ENCODE results near the gene CCDC88A. TPM values are rescaled to one million over a fixed set of nuclear protein-coding genes. Genes with fewer than 3 reads are reported as not detected.
"Not testable (repeated sequence)": the region's sequence is repeated elsewhere in the genome, so short reads cannot be mapped to it uniquely, and the experiment has no call there.

CCDC88A gene
- total and polyA plus RNA-seq, 9 donors: 48.7 to 76.6 (median 62.4) TPM

DNA sequence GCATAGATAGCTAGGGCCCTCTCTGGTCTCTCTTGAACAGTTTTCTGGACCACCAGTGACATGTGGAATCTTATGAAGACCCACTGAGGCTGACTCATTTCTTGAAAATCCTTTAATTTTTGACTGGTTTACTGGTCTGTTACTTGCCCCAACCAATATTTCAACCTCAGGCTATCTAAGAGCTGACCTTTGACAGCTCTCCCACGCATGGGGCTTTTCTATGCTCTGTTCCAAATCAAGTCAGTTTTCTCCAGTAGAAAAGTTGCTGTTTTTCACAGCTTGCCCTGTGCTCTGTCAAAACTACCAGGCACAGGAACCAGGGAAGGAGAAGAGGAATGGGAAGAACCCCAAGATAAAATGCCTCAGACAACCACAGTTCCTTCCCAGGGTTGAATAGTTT lies 104.7 kb downstream of the CCDC88A start:
- peaks cover 39% of the 10 kb centered on the region for H3K36me3 ChIP-seq (ENCODE audit: control insufficient read depth, insufficient read depth, low read length)
- DNase-seq: no peak
- H3K4me3 ChIP-seq (ENCODE audit: low read length): no peak overlapping the region
- no peaks in the 10 kb centered on the region for H3K9me3 ChIP-seq (replicated peaks; ENCODE audit: control insufficient read depth, low read depth, low read length)
- H3K4me1 ChIP-seq (ENCODE audit: control insufficient read depth, insufficient read depth, low read length): no peaks in the 10 kb centered on the region
- no peak overlapping the region for H3K27ac ChIP-seq (ENCODE audit: low read length)
- no peaks in the 10 kb centered on the region for H3K27me3 ChIP-seq (ENCODE audit: control insufficient read depth, insufficient read depth, low read length)
- WGBS (ENCODE audit: insufficient coverage): no CpG with 5 or more reads among the region's 1 CpG

DNA sequence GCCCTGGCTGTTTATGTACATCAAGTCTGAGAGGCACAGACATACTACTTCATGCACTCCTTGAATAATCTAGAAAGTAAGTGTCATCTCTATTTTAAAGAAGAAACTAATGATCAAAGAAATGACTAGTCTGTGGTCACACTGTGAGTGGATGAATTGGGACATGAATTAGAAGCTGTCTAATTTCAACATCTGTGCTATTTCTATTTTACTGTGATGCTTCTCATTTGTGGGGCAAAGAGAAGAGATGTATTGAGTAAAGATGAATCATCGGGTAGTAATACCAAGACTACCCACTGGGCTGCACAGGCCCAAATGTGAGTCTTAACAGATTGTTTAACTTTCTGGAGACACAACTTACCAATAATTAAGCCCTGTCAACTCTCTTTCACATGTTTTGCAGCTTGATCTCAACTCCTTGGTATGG lies 108.2 kb downstream of the CCDC88A start:
- Histone ChIP-seq H3K4me3 (ENCODE audit: low read length) (no peak overlapping the region), H3K4me1 (ENCODE audit: control insufficient read depth, insufficient read depth, low read length) (no peaks in the 10 kb centered on the region), H3K27me3 (ENCODE audit: control insufficient read depth, insufficient read depth, low read length) (no peaks in the 10 kb centered on the region), H3K9me3 (replicated peaks; ENCODE audit: control insufficient read depth, low read depth, low read length) (no peaks in the 10 kb centered on the region), H3K36me3 (ENCODE audit: control insufficient read depth, insufficient read depth, low read length) (peaks cover 37% of the 10 kb centered on the region), H3K27ac (ENCODE audit: low read length) (no peak overlapping the region)
- DNase-seq: no peak
- no CpG with 5 or more reads among the region's 1 CpG for WGBS (ENCODE audit: insufficient coverage)

DNA sequence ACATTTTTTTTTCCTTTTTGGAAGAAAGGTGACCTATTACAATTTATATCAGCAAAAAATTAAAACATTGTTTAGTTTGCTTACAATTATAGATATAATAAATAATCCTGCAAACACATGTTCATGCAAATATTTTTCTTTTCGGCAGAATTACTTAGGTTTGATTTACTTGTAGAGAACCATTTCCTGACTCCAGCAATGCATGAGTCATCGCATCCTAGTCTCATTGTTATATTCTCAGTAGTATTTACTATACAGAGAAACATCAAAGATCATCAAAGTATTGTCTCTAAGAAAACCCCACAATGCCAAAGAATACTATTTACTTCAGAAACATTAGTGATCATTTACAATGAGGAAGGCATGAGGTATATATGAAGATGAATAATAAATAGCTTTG lies 110.2 kb downstream of the CCDC88A start:
- no CpG with 5 or more reads among the region's 2 CpGs for WGBS (ENCODE audit: insufficient coverage)
- DNase-seq: peak; percentile 8
- Histone ChIP-seq H3K27ac (ENCODE audit: low read length) (no peak overlapping the region), H3K4me3 (ENCODE audit: low read length) (no peak overlapping the region), H3K27me3 (ENCODE audit: control insufficient read depth, insufficient read depth, low read length) (no peaks in the 10 kb centered on the region), H3K4me1 (ENCODE audit: control insufficient read depth, insufficient read depth, low read length) (no peaks in the 10 kb centered on the region), H3K36me3 (ENCODE audit: control insufficient read depth, insufficient read depth, low read length) (peaks cover 32% of the 10 kb centered on the region), H3K9me3 (replicated peaks; ENCODE audit: control insufficient read depth, low read depth, low read length) (no peaks in the 10 kb centered on the region)

DNA sequence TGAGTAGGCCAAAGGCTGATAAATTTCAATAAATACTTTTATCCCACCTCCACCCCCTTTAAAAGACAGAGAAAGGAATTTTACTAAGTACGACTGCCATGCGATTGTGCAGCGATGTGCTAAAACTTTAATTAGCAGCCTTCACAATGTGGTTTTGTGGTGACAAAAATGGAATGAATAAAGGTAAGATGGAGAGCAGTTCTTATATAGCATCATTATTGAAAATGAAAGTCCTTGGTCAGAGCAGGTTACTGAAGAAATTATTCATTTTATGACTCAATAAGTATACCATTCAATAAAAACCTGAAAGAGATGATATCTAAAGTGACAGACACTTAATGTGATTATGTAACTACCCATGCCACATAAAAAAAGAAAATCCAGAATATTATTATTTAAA lies 117.4 kb downstream of the CCDC88A start:
- no peak for DNase-seq
- no peak overlapping the region for H3K27ac ChIP-seq (ENCODE audit: low read length)
- H3K4me1 ChIP-seq (ENCODE audit: control insufficient read depth, insufficient read depth, low read length): no peaks in the 10 kb centered on the region
- no peaks in the 10 kb centered on the region for H3K9me3 ChIP-seq (replicated peaks; ENCODE audit: control insufficient read depth, low read depth, low read length)
- peaks cover 15% of the 10 kb centered on the region for H3K36me3 ChIP-seq (ENCODE audit: control insufficient read depth, insufficient read depth, low read length)
- H3K27me3 ChIP-seq (ENCODE audit: control insufficient read depth, insufficient read depth, low read length): no peaks in the 10 kb centered on the region
- no CpG with 5 or more reads among the region's 3 CpGs for WGBS (ENCODE audit: insufficient coverage)
- H3K4me3 ChIP-seq (ENCODE audit: low read length): no peak overlapping the region

DNA sequence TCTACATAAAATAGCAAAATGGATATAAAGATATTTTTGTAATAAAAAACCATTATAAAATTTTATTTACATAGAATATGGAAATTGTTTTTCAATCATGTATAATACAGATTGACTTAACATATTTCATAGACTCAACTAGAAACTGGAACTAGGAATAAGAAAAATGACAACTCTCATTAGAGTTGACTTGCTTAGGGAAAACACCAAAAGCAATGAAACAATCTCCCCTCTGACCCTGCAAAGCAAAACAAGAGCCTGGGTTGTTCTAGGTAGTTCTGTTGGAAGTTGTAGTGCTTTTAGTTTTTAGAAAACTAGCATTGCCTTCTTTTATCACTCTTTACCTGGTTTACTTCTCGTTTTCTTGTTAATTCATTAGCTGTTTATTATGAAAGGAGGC lies 118.4 kb downstream of the CCDC88A start:
- H3K27ac ChIP-seq (ENCODE audit: low read length): no peak overlapping the region
- no CpG with 5 or more reads among the region's 1 CpG for WGBS (ENCODE audit: insufficient coverage)
- DNase-seq: no peak
- H3K27me3 ChIP-seq (ENCODE audit: control insufficient read depth, insufficient read depth, low read length): no peaks in the 10 kb centered on the region
- no peaks in the 10 kb centered on the region for H3K9me3 ChIP-seq (replicated peaks; ENCODE audit: control insufficient read depth, low read depth, low read length)
- H3K4me1 ChIP-seq (ENCODE audit: control insufficient read depth, insufficient read depth, low read length): no peaks in the 10 kb centered on the region
- H3K36me3 ChIP-seq (ENCODE audit: control insufficient read depth, insufficient read depth, low read length): peaks cover 13% of the 10 kb centered on the region
- no peak overlapping the region for H3K4me3 ChIP-seq (ENCODE audit: low read length)

DNA sequence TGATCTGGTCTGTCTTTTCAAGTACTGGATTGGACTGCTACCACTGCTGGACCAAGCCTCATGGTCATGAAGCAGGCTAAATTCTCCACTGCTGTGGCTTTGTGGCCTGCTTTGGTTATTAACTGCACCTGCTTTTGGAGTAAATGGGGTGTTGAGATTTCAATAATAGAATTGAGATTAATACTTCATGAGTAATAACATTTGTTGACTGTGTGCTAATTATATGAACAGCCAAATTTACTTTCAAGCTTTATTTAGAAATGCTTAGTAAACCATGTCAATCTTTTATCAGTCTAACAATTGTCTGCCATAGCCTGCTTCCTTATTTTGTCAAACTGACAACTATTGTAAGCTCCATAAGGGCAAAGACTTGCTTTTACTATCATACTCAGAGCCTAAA lies 123.3 kb downstream of the CCDC88A start:
- DNase-seq: no peak
- Histone ChIP-seq H3K27me3 (ENCODE audit: control insufficient read depth, insufficient read depth, low read length) (no peaks in the 10 kb centered on the region), H3K36me3 (ENCODE audit: control insufficient read depth, insufficient read depth, low read length) (peaks cover 21% of the 10 kb centered on the region), H3K9me3 (replicated peaks; ENCODE audit: control insufficient read depth, low read depth, low read length) (no peaks in the 10 kb centered on the region), H3K27ac (ENCODE audit: low read length) (no peak overlapping the region), H3K4me1 (ENCODE audit: control insufficient read depth, insufficient read depth, low read length) (no peaks in the 10 kb centered on the region), H3K4me3 (ENCODE audit: low read length) (no peak overlapping the region)

DNA sequence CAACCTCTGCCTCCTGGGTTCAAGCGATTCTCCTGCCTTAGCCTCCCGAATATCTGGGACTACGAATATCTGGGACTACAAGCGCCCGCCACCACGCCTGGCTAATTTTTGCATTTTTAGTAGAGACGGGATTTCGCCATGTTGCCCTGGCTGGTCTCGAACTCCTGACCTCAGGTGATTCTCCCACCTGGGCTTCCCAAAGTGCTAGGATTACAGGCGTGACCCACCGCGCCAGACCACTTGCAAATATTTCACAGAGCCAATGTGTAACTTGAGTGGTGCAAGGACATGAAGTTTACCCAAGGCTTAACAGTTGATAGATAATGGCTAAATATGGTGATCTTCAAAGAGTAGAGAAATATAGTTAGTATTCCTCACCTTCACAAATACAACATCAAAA lies 136.6 kb downstream of the CCDC88A start:
- Histone ChIP-seq H3K36me3 (ENCODE audit: control insufficient read depth, insufficient read depth, low read length) (peaks cover 4% of the 10 kb centered on the region), H3K4me3 (ENCODE audit: low read length) (no peak overlapping the region), H3K4me1 (ENCODE audit: control insufficient read depth, insufficient read depth, low read length) (peaks cover 6% of the 10 kb centered on the region), H3K27ac (ENCODE audit: low read length) (no peak overlapping the region), H3K9me3 (replicated peaks; ENCODE audit: control insufficient read depth, low read depth, low read length) (no peaks in the 10 kb centered on the region), H3K27me3 (ENCODE audit: control insufficient read depth, insufficient read depth, low read length) (peaks cover 7% of the 10 kb centered on the region)
- WGBS (ENCODE audit: insufficient coverage): 98% methylated on average over 9 of the region's 12 CpGs
- DNase-seq: no peak

DNA sequence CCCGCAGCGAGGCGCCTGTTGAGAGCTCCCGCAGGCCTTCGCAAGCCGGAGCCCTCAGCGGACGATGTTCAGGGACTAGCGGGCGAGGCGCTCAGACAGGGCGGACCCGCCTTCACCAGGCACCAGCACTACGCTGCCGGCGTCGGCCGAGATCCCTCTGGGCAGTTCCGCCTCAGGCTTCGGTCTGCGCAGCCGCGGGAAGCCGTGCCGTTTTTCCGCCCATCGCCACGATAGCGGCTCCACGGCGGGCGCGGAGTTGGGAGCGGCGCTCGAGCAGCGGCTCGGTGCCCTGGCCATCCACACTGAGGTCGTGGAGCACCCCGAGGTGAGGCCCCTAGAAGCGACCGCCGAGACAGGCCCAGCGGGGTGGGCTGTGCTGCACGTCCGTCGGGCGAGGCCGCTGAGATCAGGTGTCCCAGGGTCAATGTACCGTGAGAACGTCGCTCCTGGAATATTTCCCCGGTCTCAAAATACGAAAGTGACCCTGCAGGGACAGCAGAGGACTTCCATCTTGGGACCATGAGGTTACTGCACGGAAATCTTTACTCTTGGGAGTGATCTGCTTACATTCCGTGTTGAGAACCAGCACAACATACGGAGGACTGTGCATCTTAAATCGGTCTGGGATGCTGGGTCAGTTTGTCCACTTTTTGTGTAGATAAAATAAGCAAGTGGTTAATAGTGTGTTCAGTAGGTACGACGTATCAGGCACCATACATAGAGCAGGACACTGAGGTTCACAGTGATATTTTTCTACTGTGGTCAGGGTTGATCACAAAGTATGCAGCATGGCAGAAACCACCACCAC lies 137.3 kb downstream of the CCDC88A start:
- peak; percentile 93 for DNase-seq
- H3K27ac ChIP-seq (ENCODE audit: low read length): peak overlapping the region; percentile 94
- peaks cover 6% of the 10 kb centered on the region for H3K4me1 ChIP-seq (ENCODE audit: control insufficient read depth, insufficient read depth, low read length)
- 2% methylated on average over 60 of the region's 60 CpGs for WGBS (ENCODE audit: insufficient coverage)
- H3K9me3 ChIP-seq (replicated peaks; ENCODE audit: control insufficient read depth, low read depth, low read length): no peaks in the 10 kb centered on the region
- peaks cover 7% of the 10 kb centered on the region for H3K27me3 ChIP-seq (ENCODE audit: control insufficient read depth, insufficient read depth, low read length)
- H3K36me3 ChIP-seq (ENCODE audit: control insufficient read depth, insufficient read depth, low read length): peaks cover 4% of the 10 kb centered on the region
- H3K4me3 ChIP-seq (ENCODE audit: low read length): peak overlapping the region; percentile 80

DNA sequence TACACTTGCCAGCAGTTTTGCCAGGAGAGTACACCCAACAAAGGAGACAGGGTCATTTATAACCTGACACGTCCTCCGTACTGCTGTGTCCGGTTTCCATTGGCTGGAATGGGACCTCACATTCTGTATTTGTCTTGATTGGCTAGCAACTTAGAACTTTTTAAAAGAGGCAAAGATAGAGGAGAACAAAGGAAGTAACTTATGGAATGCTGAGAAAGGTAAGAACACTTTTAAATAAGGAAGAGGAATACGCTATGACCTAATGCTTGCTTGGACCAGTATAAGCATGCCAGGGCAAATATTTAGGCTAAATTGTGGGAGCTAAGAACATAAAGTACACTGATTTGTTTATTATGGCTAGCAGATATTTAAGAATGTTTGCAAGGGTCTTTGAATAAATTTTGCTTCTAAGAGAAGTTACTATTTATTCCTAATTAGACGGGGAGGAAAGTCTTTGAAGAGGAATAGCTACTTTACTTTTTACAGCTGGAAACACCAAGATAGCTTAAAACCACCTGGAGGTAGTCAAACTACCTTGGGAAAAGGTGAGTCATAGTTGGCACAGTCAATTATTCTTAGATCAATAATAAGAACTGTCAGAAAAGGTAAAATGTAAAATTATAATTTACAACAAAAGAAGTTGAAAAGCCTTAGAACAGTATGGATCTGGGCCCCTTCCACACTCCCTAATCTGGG lies 138.7 kb downstream of the CCDC88A start:
- not testable (repeated sequence) for H3K4me1 ChIP-seq (ENCODE audit: control insufficient read depth, insufficient read depth, low read length); H3K36me3 ChIP-seq (ENCODE audit: control insufficient read depth, insufficient read depth, low read length); H3K4me3 ChIP-seq (ENCODE audit: low read length); H3K27me3 ChIP-seq (ENCODE audit: control insufficient read depth, insufficient read depth, low read length); DNase-seq; H3K27ac ChIP-seq (ENCODE audit: low read length); H3K9me3 ChIP-seq (replicated peaks; ENCODE audit: control insufficient read depth, low read depth, low read length)
- WGBS (ENCODE audit: insufficient coverage): 75% methylated on average over 3 of the region's 5 CpGs

DNA sequence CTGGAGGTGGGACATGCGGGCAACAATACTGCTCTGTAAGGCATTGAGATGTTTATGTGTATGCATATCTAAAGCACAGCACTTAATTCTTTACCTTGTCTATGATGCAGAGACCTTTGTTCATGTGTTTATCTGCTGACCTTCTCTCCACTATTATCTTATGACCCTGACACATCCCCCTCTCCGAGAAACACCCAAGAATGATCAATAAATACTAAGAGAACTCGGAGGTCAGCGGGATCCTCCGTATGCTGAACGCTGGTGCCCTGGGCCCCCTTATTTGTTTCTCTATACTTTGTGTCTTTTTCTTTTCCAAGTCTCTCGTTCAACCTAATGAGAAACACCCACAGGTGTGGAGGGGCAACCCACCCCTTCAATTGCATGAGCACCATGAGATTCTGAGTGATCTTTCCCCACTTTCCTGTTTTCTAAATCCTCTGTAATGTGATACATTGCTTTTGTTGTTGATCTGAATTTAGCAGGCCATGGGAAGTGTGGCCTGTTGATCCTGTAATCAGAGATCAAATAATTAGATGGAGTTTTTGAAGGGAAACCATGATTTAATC lies 139.7 kb downstream of the CCDC88A start:
- not testable (repeated sequence) for DNase-seq; H3K36me3 ChIP-seq (ENCODE audit: control insufficient read depth, insufficient read depth, low read length); H3K9me3 ChIP-seq (replicated peaks; ENCODE audit: control insufficient read depth, low read depth, low read length); H3K27ac ChIP-seq (ENCODE audit: low read length); H3K4me3 ChIP-seq (ENCODE audit: low read length); H3K4me1 ChIP-seq (ENCODE audit: control insufficient read depth, insufficient read depth, low read length); H3K27me3 ChIP-seq (ENCODE audit: control insufficient read depth, insufficient read depth, low read length)
- WGBS (ENCODE audit: insufficient coverage): 40% methylated on average over 2 of the region's 7 CpGs
